ENCODE results near the gene GNL2.
A peak's percentile ranks its signal among the peaks of the same experiment; 100 is the strongest.
"Not testable (repeated sequence)": the region's sequence is repeated elsewhere in the genome, so short reads cannot be mapped to it uniquely, and the experiment has no call there.

The GNL2 gene

GRCh38 chr1:37599940-37600339 is 4.2 kb upstream of the GNL2 start:
- in situ Hi-C loops (cut with MboI; ENCODE audit: low sequenced_read_pairs), result loop anchor here (5.0 to 25.0 kb wide), 2 partner anchors 82 to 362 kb away; no protein-coding TSS in a partner anchor
- Histone ChIP-seq H3K27me3 (ENCODE audit: low read depth) (peaks cover 9% of the 10 kb centered on the region), H3K4me1 (peaks cover 5% of the 10 kb centered on the region), H3K9me3 (0 out of 2 replicates have a peak, but pooled peaks cover 2% of the 10 kb centered on the region), H3K4me3 (no peak overlapping the region), H3K36me3 (replicated peaks) (0 out of 2 replicates have a peak, but pooled peaks cover 3% of the 10 kb centered on the region)
- no peak for DNase-seq (ENCODE audit: low spot score in 2 of 2)

DNA sequence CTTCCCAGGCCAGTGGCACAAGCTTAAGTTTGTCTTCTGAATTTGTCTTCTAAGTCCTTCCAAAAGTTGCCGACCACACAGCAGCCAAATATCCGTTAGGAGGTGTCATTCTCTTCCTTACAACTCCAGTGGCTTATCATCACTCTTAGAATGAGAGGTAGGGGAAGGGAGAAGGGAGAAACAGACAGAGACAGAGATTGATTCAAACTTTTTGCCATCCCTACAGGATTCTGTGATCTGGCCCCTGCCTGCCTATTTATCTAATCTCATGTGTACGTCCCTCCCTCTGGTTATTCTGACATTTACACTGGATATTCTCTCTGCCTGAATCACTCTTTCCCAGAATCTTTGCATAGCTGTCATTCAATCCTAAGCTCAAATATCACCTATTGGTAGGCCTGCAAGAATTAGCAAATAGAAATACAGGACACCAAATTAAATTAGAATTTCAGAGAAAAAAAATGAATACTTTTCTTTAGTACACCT is 488 bp upstream of the GNL2 start:
- H3K36me3 ChIP-seq (replicated peaks), result peaks cover 25% of the 10 kb centered on the region
- no peak for DNase-seq (ENCODE audit: low spot score in 2 of 2)
- H3K27me3 ChIP-seq (ENCODE audit: low read depth), result peaks cover 9% of the 10 kb centered on the region
- in situ Hi-C loops (cut with MboI; ENCODE audit: low sequenced_read_pairs), result loop anchor here (5.0 to 25.0 kb wide), 2 partner anchors 86 to 366 kb away; no protein-coding TSS in a partner anchor
- 0 out of 2 replicates have a peak, but pooled peaks cover 2% of the 10 kb centered on the region for H3K9me3 ChIP-seq
- peaks cover 5% of the 10 kb centered on the region for H3K4me1 ChIP-seq
- H3K4me3 ChIP-seq, result peak overlapping the region; percentile 87

DNA sequence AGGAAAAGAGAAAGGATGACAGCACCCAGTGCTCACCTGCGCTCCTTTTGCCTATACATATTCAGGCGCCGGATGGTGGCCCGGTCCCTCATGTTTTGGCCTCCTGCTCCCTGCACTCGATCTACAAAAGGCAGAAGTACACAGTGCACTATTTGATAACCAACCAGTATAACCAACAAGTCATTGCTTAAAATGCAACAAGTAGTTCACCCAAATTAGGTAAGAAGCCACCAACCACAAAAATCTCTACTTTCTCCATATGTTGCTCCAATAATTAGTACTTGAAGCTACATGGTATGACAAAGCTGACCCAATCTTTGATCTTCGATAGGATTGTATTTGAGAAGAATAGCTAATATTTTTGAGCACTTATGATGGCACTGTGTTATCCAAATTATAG is 2.0 kb downstream of the GNL2 start:
- Histone ChIP-seq H3K36me3 (replicated peaks) (peaks cover 47% of the 10 kb centered on the region), H3K4me1 (peaks cover 5% of the 10 kb centered on the region), H3K27me3 (ENCODE audit: low read depth) (peaks cover 6% of the 10 kb centered on the region), H3K4me3 (no peak overlapping the region), H3K9me3 (0 out of 2 replicates have a peak, but pooled peaks cover 2% of the 10 kb centered on the region)
- in situ Hi-C loops (cut with MboI; ENCODE audit: low sequenced_read_pairs), result loop anchor here (25.0 kb wide), 1 partner anchor 369 kb away; no protein-coding TSS in a partner anchor
- DNase-seq (ENCODE audit: low spot score in 2 of 2), result no peak

GRCh38 chr1:37588939-37589338 is 6.8 kb downstream of the GNL2 start:
- DNase-seq (ENCODE audit: low spot score in 2 of 2), result no peak
- no peaks in the 10 kb centered on the region for H3K27me3 ChIP-seq (ENCODE audit: low read depth)
- H3K9me3 ChIP-seq, result no peaks in the 10 kb centered on the region
- no peak overlapping the region for H3K4me3 ChIP-seq
- no peaks in the 10 kb centered on the region for H3K4me1 ChIP-seq
- in situ Hi-C loops (cut with MboI; ENCODE audit: low sequenced_read_pairs), result loop anchor here (25.0 kb wide), 1 partner anchor 373 kb away; no protein-coding TSS in a partner anchor
- H3K36me3 ChIP-seq (replicated peaks), result peaks cover 85% of the 10 kb centered on the region

DNA sequence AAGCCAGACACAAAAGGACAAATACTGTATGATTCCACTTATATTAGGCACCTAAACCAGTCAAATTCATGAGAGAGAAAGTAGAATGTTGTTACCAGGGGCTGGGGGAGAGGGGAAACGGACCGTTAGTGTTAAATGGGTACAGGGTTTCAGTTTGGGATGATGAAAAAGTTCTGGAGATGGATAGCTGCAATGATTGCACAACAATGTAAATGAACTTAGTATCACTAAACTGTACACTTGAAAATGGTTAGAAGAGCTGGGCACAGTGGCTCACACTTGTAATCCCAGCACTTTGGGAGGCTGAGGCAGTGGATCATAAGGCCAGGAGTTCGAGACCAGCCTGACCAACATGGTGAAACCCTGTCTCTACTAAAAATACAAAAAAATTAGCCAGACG is 11.2 kb downstream of the GNL2 start:
- not testable (repeated sequence) for H3K27me3 ChIP-seq (ENCODE audit: low read depth); DNase-seq (ENCODE audit: low spot score in 2 of 2); H3K4me3 ChIP-seq; H3K4me1 ChIP-seq; H3K9me3 ChIP-seq
- peaks cover 86% of the 10 kb centered on the region for H3K36me3 ChIP-seq (replicated peaks)
- in situ Hi-C loops (cut with MboI; ENCODE audit: low sequenced_read_pairs), result loop anchor here (25.0 kb wide), 1 partner anchor 378 kb away; no protein-coding TSS in a partner anchor

DNA sequence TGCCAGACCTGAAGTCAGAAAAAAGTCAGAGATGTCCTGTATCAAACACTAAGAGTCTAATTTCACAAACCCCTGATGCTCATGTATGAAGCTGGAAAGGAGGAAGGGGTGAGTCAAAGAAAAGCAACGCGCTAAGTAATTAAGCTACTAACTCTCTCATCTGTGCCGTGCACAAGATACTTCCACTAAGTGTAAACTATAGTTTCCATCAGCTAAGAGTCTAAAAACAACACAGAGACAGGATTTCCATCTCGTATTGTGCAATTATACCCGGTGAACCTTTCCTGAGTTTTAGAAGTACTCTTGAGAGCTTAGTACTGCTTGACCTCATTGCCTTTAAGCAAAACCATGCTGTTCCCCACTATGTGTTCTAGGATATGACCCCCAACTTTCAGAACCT is 20.0 kb downstream of the GNL2 start:
- Histone ChIP-seq H3K9me3 (no peaks in the 10 kb centered on the region), H3K27me3 (ENCODE audit: low read depth) (no peaks in the 10 kb centered on the region), H3K4me3 (no peak overlapping the region), H3K36me3 (replicated peaks) (peaks cover 86% of the 10 kb centered on the region), H3K4me1 (no peaks in the 10 kb centered on the region)
- DNase-seq (ENCODE audit: low spot score in 2 of 2), result no peak
- in situ Hi-C loops (cut with MboI; ENCODE audit: low sequenced_read_pairs), result loop anchor here (25.0 kb wide), 1 partner anchor 387 kb away; no protein-coding TSS in a partner anchor

DNA sequence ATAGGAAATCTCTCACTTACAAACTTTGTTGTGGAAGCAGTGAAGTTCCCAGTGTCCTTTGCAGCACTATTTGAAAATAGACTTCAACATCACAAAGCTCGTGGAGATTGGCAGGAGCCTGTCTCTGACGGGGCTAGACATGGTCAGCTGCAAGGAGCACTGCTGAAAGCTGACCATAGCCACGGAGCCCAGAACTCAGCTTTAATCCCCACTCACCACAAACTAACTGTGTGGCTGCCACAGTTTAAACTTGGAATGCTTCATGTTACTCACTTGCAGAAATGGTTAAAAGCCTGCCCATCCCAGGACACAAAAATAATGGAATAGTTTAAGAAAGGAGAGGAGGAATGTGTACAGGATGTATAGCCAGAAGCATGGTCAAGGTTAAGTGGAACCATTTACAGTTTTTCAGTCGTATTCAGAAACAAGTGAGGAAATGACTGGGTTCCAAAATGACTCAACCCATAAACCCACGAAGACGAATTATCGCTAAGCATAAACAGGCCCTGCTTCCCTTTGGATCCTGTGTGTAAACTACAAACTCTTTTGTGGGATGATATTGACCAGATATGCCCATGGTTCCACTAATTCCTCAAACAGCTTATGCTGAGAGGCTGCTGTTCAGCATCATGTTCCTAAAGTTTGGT is 20.8 kb downstream of the GNL2 start:
- in situ Hi-C loops (cut with MboI; ENCODE audit: low sequenced_read_pairs), result loop anchor here (25.0 kb wide), 1 partner anchor 387 kb away; no protein-coding TSS in a partner anchor
- no peak overlapping the region for H3K4me3 ChIP-seq
- peaks cover 83% of the 10 kb centered on the region for H3K36me3 ChIP-seq (replicated peaks)
- no peaks in the 10 kb centered on the region for H3K27me3 ChIP-seq (ENCODE audit: low read depth)
- no peaks in the 10 kb centered on the region for H3K4me1 ChIP-seq
- no peak for DNase-seq (ENCODE audit: low spot score in 2 of 2)
- H3K9me3 ChIP-seq, result no peaks in the 10 kb centered on the region

- no peak overlapping the region for H3K4me3 ChIP-seq
- no peaks in the 10 kb centered on the region for H3K9me3 ChIP-seq
- H3K36me3 ChIP-seq (replicated peaks), result peaks cover 96% of the 10 kb centered on the region
- in situ Hi-C loops (cut with MboI; ENCODE audit: low sequenced_read_pairs), result no loop called here
- H3K27me3 ChIP-seq (ENCODE audit: low read depth), result no peaks in the 10 kb centered on the region
- H3K4me1 ChIP-seq, result no peaks in the 10 kb centered on the region
- no peak for DNase-seq (ENCODE audit: low spot score in 2 of 2)
Measured at GRCh38 chr1:37570528-37571334, 25.0 kb downstream of the GNL2 start.

GRCh38 chr1:37567023-37567422 is 28.7 kb downstream of the GNL2 start:
- Histone ChIP-seq H3K27me3 (ENCODE audit: low read depth) (no peaks in the 10 kb centered on the region), H3K4me3 (no peak overlapping the region), H3K9me3 (no peaks in the 10 kb centered on the region), H3K36me3 (replicated peaks) (peaks cover 72% of the 10 kb centered on the region), H3K4me1 (no peaks in the 10 kb centered on the region)
- DNase-seq (ENCODE audit: low spot score in 2 of 2), result no peak
- in situ Hi-C loops (cut with MboI; ENCODE audit: low sequenced_read_pairs), result no loop called here

GRCh38 chr1:37564892-37565291 is 30.8 kb downstream of the GNL2 start:
- Histone ChIP-seq H3K4me1 (no peaks in the 10 kb centered on the region), H3K36me3 (replicated peaks) (peaks cover 55% of the 10 kb centered on the region), H3K4me3 (no peak overlapping the region), H3K27me3 (ENCODE audit: low read depth) (no peaks in the 10 kb centered on the region), H3K9me3 (no peaks in the 10 kb centered on the region)
- no peak for DNase-seq (ENCODE audit: low spot score in 2 of 2)
- in situ Hi-C loops (cut with MboI; ENCODE audit: low sequenced_read_pairs), result no loop called here

GRCh38 chr1:37562984-37563383 is 32.8 kb downstream of the GNL2 start:
- no peak for DNase-seq (ENCODE audit: low spot score in 2 of 2)
- peaks cover 36% of the 10 kb centered on the region for H3K36me3 ChIP-seq (replicated peaks)
- no peaks in the 10 kb centered on the region for H3K4me1 ChIP-seq
- in situ Hi-C loops (cut with MboI; ENCODE audit: low sequenced_read_pairs), result no loop called here
- H3K4me3 ChIP-seq, result no peak overlapping the region
- no peaks in the 10 kb centered on the region for H3K9me3 ChIP-seq
- H3K27me3 ChIP-seq (ENCODE audit: low read depth), result no peaks in the 10 kb centered on the region

GRCh38 chr1:37561133-37562132 is 34.3 kb downstream of the GNL2 start:
- DNase-seq (ENCODE audit: low spot score in 2 of 2), result peak in 1 of 2 experiments; percentile 48
- H3K36me3 ChIP-seq (replicated peaks), result peaks cover 20% of the 10 kb centered on the region
- in situ Hi-C loops (cut with MboI; ENCODE audit: low sequenced_read_pairs), result no loop called here
- H3K4me1 ChIP-seq, result no peaks in the 10 kb centered on the region; the same call in 1 of the 2 replicates
- no peaks in the 10 kb centered on the region for H3K9me3 ChIP-seq
- no peaks in the 10 kb centered on the region for H3K27me3 ChIP-seq (ENCODE audit: low read depth)
- H3K4me3 ChIP-seq, result no peak overlapping the region
